SW480 (cell line): Measurements from ENCODE around the gene UHMK1.
"Not testable (repeated sequence)": the region's sequence is repeated elsewhere in the genome, so short reads cannot be mapped to it uniquely, and the experiment has no call there.

Experiments
- DNase-seq: peaks from one replicate; pipeline ENCODE4 v3.0.0-alpha.2; 2016; ENCODE audit warnings: low spot score

The UHMK1 gene

DNA sequence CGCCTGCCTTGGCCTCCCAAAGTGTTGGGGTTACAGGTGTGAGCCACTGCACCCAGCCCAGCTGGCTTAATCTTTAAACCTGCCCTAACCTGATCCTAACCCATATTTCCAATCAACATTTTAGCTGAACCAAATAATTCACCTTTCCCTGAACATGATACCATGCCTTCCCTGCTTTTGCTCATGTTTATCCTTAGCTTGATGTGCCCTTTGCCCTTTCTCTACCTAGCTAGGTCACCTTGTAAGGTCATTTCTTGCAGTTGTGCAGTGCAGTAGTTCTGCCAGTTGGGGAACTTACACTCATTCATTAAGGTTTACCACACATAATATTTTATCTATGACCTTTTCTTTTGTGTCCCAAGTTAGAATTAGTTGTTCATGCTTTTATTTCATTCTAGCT is 69.3 kb downstream of the UHMK1 start:
- no peak for DNase-seq

DNA sequence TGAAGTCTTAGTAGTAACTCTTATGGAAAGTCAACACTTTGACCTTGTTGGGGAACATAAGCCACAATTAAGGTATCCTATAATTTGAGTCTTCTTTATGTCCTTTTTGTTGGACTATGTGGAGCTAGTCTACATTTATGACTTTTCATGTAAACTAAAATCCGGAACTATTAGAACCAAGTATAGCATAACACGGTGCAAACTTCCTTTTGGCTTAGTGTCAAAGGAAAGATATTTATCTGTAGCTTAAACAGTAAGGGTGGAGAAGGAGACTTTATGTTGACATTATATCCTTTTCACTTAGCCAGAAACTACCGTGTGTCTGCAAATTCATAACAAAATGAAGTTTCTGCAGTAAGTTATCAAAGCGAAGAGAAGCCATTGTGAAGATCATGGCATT is 71.2 kb downstream of the UHMK1 start:
- DNase-seq: no peak

DNA sequence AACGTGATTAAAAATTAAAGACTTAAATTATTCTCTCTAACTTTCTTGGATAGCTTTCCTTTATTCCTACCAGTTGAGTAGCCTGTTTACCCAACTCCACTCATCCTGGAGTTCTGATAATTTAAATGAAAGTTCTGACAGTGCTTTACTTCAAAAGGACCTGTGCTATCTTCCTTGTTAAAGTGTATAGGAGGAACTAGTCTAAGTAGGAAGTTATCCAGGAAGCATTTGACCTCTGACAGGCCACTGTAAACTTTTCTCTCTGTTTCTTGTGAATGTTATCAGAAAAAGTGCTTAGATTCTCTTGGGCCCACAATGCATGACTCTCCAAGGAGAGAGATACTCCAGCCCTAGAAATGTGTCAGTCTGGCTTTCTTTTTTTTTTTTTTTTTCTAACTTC is 73.1 kb downstream of the UHMK1 start:
- DNase-seq: no peak

DNA sequence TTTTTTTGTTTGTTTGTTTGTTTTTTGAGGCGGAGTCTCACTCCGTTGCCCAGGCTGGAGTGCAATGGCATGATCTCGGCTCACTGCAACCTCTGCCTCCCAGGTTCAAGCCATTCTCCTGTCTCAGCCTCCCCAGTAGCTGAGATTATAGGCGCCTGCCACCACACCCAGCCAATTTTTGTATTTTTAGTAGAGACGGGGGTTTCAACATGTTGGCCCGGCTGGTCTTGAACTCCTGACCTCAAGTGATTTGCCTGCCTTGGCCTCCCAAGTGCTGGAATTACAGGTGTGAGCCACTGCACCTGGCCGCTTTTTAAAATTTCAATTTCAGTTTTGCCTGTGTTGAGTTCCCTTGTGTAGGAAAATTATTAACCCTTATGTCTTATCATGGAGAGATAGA is 73.5 kb downstream of the UHMK1 start:
- not testable (repeated sequence) for DNase-seq

DNA sequence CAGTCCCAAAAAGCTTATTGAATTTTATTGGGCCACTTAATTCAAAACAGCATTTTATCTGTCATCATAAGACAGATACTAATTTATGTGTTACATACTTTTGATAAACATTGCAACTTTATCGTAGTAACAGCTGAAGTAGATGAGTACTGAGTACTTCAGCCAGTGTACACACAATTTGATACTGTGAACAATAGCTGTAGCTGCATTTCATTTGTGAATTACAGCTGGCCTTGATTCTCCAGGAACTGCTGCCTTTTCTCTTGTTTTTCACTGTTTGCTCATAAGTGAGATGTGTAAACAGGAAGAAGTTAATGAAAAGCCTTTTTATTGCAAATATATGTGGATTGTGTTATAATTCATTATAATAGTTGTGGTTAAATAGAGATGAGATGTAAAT is 74.1 kb downstream of the UHMK1 start:
- no peak for DNase-seq

DNA sequence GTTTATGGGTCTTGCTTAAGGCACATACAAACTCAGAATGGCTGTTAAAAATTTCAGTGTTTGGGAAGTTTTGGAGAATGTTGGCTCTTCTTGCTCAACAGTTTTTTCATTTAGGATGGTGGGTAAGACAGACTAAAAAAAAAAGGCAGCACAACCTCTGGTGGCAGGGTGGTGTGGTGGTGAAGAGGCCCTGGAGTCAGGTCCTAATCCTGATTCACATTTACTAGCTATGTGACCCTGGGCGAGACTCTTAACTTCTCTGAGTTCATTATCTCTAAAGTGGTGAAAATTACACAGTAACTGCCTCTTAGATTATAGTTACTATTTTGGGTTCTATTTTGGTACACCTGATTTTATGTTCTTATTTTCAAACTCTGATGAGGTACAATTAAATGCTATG is 75.5 kb downstream of the UHMK1 start:
- no peak for DNase-seq

DNA sequence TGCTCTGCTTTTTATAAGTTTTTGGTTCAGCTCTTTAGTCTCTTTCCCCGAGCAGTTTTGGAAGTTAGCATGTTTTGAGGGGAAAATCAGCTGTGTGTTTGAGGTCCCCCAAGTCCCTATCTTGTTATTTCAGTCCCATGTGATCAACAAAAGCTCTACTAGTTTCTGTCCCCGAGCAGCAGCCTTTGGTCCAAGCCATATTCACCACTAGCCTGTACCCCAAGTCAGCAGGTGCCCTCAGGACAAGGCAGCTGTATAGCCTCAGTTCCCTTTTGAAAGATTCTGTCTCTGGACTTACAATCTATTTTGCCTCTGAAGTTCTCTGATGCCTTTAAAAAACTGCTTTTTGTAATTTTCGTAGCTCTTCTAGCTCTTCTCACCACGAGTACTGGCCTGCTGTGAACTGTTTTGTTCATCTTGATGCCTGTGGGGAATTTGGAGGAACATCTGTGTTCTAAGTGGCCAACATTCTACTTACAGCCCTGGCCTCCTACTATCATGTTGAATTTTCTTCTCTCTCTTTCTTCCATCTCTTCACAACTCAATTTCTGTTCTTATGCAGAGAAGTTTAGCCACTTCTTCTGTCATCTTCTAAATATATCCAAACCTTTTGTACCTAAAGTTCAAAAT is 80.6 kb downstream of the UHMK1 start:
- DNase-seq: no peak

DNA sequence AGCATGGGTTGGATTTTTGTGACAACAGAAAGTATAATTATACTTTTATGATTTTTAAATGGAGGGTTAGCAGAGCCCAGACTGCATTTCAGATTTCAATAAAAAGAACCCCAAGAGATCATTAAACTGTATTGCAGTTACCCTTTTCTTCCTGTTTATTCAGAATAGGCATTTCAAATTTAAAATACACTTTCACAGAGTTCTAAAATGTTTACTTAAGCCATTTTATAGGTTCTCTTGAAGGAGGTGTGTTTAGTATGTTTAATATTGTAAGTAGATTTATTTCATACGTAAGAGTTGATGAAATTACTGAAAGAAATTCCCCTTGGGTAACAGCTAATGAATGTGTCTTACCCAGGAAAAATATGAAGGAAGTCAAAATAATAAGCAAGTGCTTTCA is 81.3 kb downstream of the UHMK1 start:
- DNase-seq: no peak
